B cell (primary cell): ENCODE data around the gene THSD4. TPM values are rescaled to one million over a fixed set of nuclear protein-coding genes. Genes with fewer than 3 reads are reported as not detected.

ENCODE experiments used
- ATAC-seq: fragments of 200-7000 bp; cut with Tn5 transposase; one replicate; pipeline ENCODE4 v1.10.0; 2021; ENCODE audit warnings: low read depth, mild to moderate bottlenecking, moderate number of reproducible peaks, moderate library complexity
- CTCF ChIA-PET: fragments of 350-600 bp; sonication (Branson Sonifier 250); formaldehyde crosslinking; loops from one replicate; lab custom pipeline; 2021; ENCODE audit warnings: antibody characterized with exemption, inconsistent platforms; lab: Charles Lee
- POLR2A ChIA-PET: fragments of 350-600 bp; sonication (Branson Sonifier 250); formaldehyde crosslinking; loops from one replicate; lab custom pipeline; 2021; ENCODE audit warnings: antibody characterized with exemption; lab: Charles Lee
- DNase-seq: peaks from one replicate; pipeline ENCODE4 v3.0.0; 2013
- H2AFZ ChIP-seq: 2 replicates; pipeline ENCODE4 v1.6.1; 2012; ENCODE audit warnings: mild to moderate bottlenecking, low read depth, low read length; ENCODE audit not compliant: insufficient read depth, poor library complexity, severe bottlenecking
- H3K27ac ChIP-seq, 2 donors: 1 replicate in 1 of 2; 2 replicates in 1 of 2; pipeline ENCODE4 v1.5.1; 2012 to 2013; ENCODE audit warnings: low read length in 2 of 2, mild to moderate bottlenecking in 2 of 2, moderate library complexity in 1 of 2
- H3K27me3 ChIP-seq, 4 experiments: fragments of 200-600 bp in 1 of 4; sonication (generic) in 1 of 4; replicated peaks in 1 of 4; 1 replicate in 2 of 4; 2 replicates in 2 of 4; pipeline versions ENCODE4 v1.6.1 to v1.7.0; 2013 to 2016; ENCODE audit warnings: low read length in 3 of 4, mild to moderate bottlenecking in 2 of 4, mixed read lengths in 1 of 4, moderate library complexity in 1 of 4; ENCODE audit not compliant: insufficient read depth in 4 of 4, control insufficient read depth in 3 of 4; ENCODE audit errors: control extremely low read depth in 1 of 4
- H3K36me3 ChIP-seq, 2 experiments: replicated peaks in 1 of 2; 1 replicate in 1 of 2; 2 replicates in 1 of 2; pipeline versions ENCODE4 v1.6.1 to v1.7.1; 2013; ENCODE audit warnings: low read length in 1 of 2; ENCODE audit not compliant: insufficient read depth in 2 of 2, control insufficient read depth in 1 of 2; ENCODE audit errors: control extremely low read depth in 1 of 2, extremely low read depth in 1 of 2
- H3K4me1 ChIP-seq, 2 donors: fragments of 200-600 bp in 1 of 2; sonication (generic) in 1 of 2; 1 replicate in 1 of 2; 2 replicates in 1 of 2; pipeline versions ENCODE4 v1.5.1 to v1.6.1; 2013 to 2017; ENCODE audit warnings: low read length in 2 of 2; ENCODE audit not compliant: control insufficient read depth in 2 of 2, insufficient read depth in 2 of 2
- H3K4me2 ChIP-seq: replicated peaks from 2 replicates; pipeline ENCODE3; 2012; ENCODE audit warnings: mild to moderate bottlenecking, low read depth, low read length; ENCODE audit not compliant: poor library complexity, severe bottlenecking
- H3K4me3 ChIP-seq, 5 experiments: fragments of 200-600 bp in 1 of 5; sonication (generic) in 1 of 5; 1 replicate in 3 of 5; 2 replicates in 2 of 5; pipeline versions ENCODE4 v1.5.1 to v1.7.0; 2011 to 2016; ENCODE audit warnings: low read length in 4 of 5, mild to moderate bottlenecking in 4 of 5, low read depth in 2 of 5, control low read depth in 1 of 5, moderate library complexity in 1 of 5; ENCODE audit not compliant: insufficient read depth in 1 of 5; ENCODE audit errors: control extremely low read depth in 1 of 5, extremely low read depth in 1 of 5
- H3K79me2 ChIP-seq: fragments of 200-600 bp; sonication (generic); one replicate; pipeline ENCODE4 v1.6.0; 2016; ENCODE audit warnings: low read length; ENCODE audit not compliant: control insufficient read depth, insufficient read depth
- H3K9ac ChIP-seq: fragments of 200-600 bp; sonication (generic); 2 replicates; pipeline ENCODE4 v1.6.1; 2017; ENCODE audit warnings: mild to moderate bottlenecking, low read length, moderate library complexity
- H3K9me3 ChIP-seq, 3 donors: one replicate each; pipeline versions ENCODE4 v1.6.1 to v1.7.1; 2013; ENCODE audit warnings: low read length in 2 of 3; ENCODE audit not compliant: control insufficient read depth in 2 of 3, insufficient read depth in 1 of 3; ENCODE audit errors: control extremely low read depth in 1 of 3
- H4K20me1 ChIP-seq: 2 replicates; pipeline ENCODE4 v1.6.0; 2012; ENCODE audit warnings: mild to moderate bottlenecking, low read length; ENCODE audit not compliant: insufficient read depth, control insufficient read depth, poor library complexity, severe bottlenecking
- H3K27ac Mint-ChIP-seq: one replicate; pipeline ENCODE4 v1.8.0; 2021; ENCODE audit warnings: mixed read lengths
- H3K27me3 Mint-ChIP-seq: one replicate; pipeline ENCODE4 v1.8.0; 2021; ENCODE audit warnings: mixed read lengths
- H3K4me1 Mint-ChIP-seq: one replicate; pipeline ENCODE4 v1.8.0; 2021; ENCODE audit warnings: mixed read lengths
- H3K4me3 Mint-ChIP-seq: one replicate; pipeline ENCODE4 v1.8.0; 2021; ENCODE audit warnings: mixed read lengths
- H3K9me3 Mint-ChIP-seq: one replicate; pipeline ENCODE4 v1.8.0; 2022; ENCODE audit warnings: mixed read lengths; ENCODE audit not compliant: insufficient read depth
- CTCF ChIP-seq: fragments of 200-600 bp; IDR thresholded peaks from one replicate; pipeline ENCODE4 v1.8.0; 2022; ENCODE audit warnings: antibody characterized with exemption, mild to moderate bottlenecking
- EZH2 ChIP-seq: IDR thresholded peaks from 2 replicates; pipeline ENCODE4 v1.6.1; 2012; ENCODE audit warnings: borderline replicate concordance, low read depth, mild to moderate bottlenecking, moderate library complexity, low read length; ENCODE audit not compliant: insufficient read depth, poor library complexity, severe bottlenecking
- WGBS: methylation state at CpG from one replicate; pipeline ENCODE4 v1.1.5; 2013; ENCODE audit warnings: missing lambda C conversion rate; ENCODE audit not compliant: insufficient coverage; 5-methylcytosine and 5-hydroxymethylcytosine counted together
- intact Hi-C: fragments of 100-400 bp; cut with micrococcal nuclease; formaldehyde crosslinking; loops from one replicate; pipeline ENCODE4 v1.10.0; 2022
- polyA plus RNA-seq: library from polyadenylated mRNA; depleted of rRNA; stranded (reverse); fragments of >200 nt; gene quantifications from 2 replicates; pipeline ENCODE4 v1.2.3, GENCODE V29; 2012
- total RNA-seq, 2 donors: library from RNA; stranded (reverse); fragments of 120-200 nt in 1 of 2; gene quantifications; 1 replicate in 1 of 2; 2 replicates in 1 of 2; pipeline versions ENCODE4 v1.2.3 to v1.2.4, GENCODE V29; 2013 to 2022

Gene THSD4
- total and polyA plus RNA-seq, 2 donors (not counting 1 experiment from before 2014, with no cell fraction given) = not detected

GRCh38 chr15:71329497-71330260 lies 214.4 kb downstream of the THSD4 start:
- intact Hi-C loops = no loop called here
- H2AFZ ChIP-seq = no peak overlapping the region
- TF ChIP-seq EZH2 (no peak), CTCF (no peak)
- ChIA-PET CTCF (no interaction called here), POLR2A (no interaction called here)
- no peaks in the 10 kb centered on the region for H3K4me1 Mint-ChIP-seq
- H3K36me3 ChIP-seq = no peaks in the 10 kb centered on the region
- no peaks in the 10 kb centered on the region for H3K9me3 Mint-ChIP-seq
- no peaks in the 10 kb centered on the region for H4K20me1 ChIP-seq
- DNase-seq = no peak
- WGBS = 92% methylated on average over 10 of the region's 14 CpGs
- H3K79me2 ChIP-seq = no peaks in the 10 kb centered on the region
- ATAC-seq = no peak
- no peaks in the 10 kb centered on the region for H3K27me3 Mint-ChIP-seq
- H3K9me3 ChIP-seq = no peaks in the 10 kb centered on the region
- H3K27ac ChIP-seq = no peak overlapping the region
- H3K4me1 ChIP-seq = no peaks in the 10 kb centered on the region
- no peak overlapping the region for H3K4me3 ChIP-seq
- H3K27ac Mint-ChIP-seq = no peak overlapping the region
- no peak overlapping the region for H3K4me3 Mint-ChIP-seq
- H3K9ac ChIP-seq = no peak overlapping the region
- H3K4me2 ChIP-seq = no peak overlapping the region
- no peaks in the 10 kb centered on the region for H3K27me3 ChIP-seq

- H3K4me3 ChIP-seq = no peak overlapping the region
- Mint-ChIP-seq H3K27ac (no peak overlapping the region), H3K4me3 (no peak overlapping the region), H3K9me3 (no peaks in the 10 kb centered on the region), H3K4me1 (no peaks in the 10 kb centered on the region), H3K27me3 (no peaks in the 10 kb centered on the region)
- CTCF ChIA-PET = no interaction called here
- H2AFZ ChIP-seq = no peak overlapping the region
- POLR2A ChIA-PET = no interaction called here
- no peaks in the 10 kb centered on the region for H3K4me1 ChIP-seq
- H3K79me2 ChIP-seq = no peaks in the 10 kb centered on the region
- ATAC-seq = no peak
- intact Hi-C loops = no loop called here
- H3K9ac ChIP-seq = no peak overlapping the region
- H3K9me3 ChIP-seq = no peaks in the 10 kb centered on the region
- H3K27ac ChIP-seq = no peak overlapping the region
- no peaks in the 10 kb centered on the region for H4K20me1 ChIP-seq
- no peak for TF ChIP-seq CTCF
- TF ChIP-seq EZH2 = no peak
- H3K4me2 ChIP-seq = no peak overlapping the region
- 92% methylated on average over 7 of the region's 11 CpGs for WGBS
- no peak for DNase-seq
- H3K27me3 ChIP-seq = no peaks in the 10 kb centered on the region
- no peaks in the 10 kb centered on the region for H3K36me3 ChIP-seq
Observed at GRCh38 chr15:71330638-71331162, 215.4 kb downstream of the THSD4 start.
